GM12864 (cell line): ENCODE measurements around the gene GZF1.

Experiments
- DNase-seq: peaks from one replicate; pipeline ENCODE4 v3.0.0-alpha.2; 2011; ENCODE audit warnings: low read depth
- H3K4me3 ChIP-seq: 2 replicates; pipeline ENCODE4 v1.5.1; 2011; ENCODE audit warnings: mild to moderate bottlenecking, low read depth, low read length, control low read depth
- CTCF ChIP-seq: IDR thresholded peaks from 2 replicates; pipeline ENCODE4 v1.5.1; 2011; ENCODE audit warnings: low read depth, mild to moderate bottlenecking, moderate library complexity, low read length, control low read depth, inconsistent platforms; ENCODE audit errors: missing control alignments

The GZF1 gene

GRCh38 chr20:23368316-23369071 lies 6.5 kb downstream of the GZF1 start:
- no peak overlapping the region for H3K4me3 ChIP-seq
- no peak for TF ChIP-seq CTCF
- DNase-seq = no peak

- TF ChIP-seq CTCF = no peak
- no peak overlapping the region for H3K4me3 ChIP-seq
Measured at GRCh38 chr20:23369072-23369823, 7.3 kb downstream of the GZF1 start.

GRCh38 chr20:23370274-23370673 lies 8.3 kb downstream of the GZF1 start:
- H3K4me3 ChIP-seq = no peak overlapping the region
- no peak for DNase-seq
- TF ChIP-seq CTCF = no peak

More at GRCh38 chr20:23369072-23369823, 7.3 kb downstream of the GZF1 start:
- DNase-seq = no peak

GRCh38 chr20:23370873-23371272 lies 8.9 kb downstream of the GZF1 start:
- no peak overlapping the region for H3K4me3 ChIP-seq
- no peak for TF ChIP-seq CTCF
- DNase-seq = no peak

GRCh38 chr20:23371496-23371895 lies 9.5 kb downstream of the GZF1 start:
- H3K4me3 ChIP-seq = no peak overlapping the region
- no peak for TF ChIP-seq CTCF
- no peak for DNase-seq

- no peak for TF ChIP-seq CTCF
- no peak overlapping the region for H3K4me3 ChIP-seq
- no peak for DNase-seq
Measured at GRCh38 chr20:23374441-23374840, 12.5 kb downstream of the GZF1 start.
